Testis (tissue), 2 donors: ENCODE measurements around the gene TTC33.

Source experiments
- CTCF ChIP-seq, 3 experiments: fragments of 450-650 bp in 2 of 3; fragments of 200-600 bp in 1 of 3; sonication (generic) in 1 of 3; IDR thresholded peaks; one replicate each; pipeline ENCODE4 v1.5.1; 2016 to 2019; ENCODE audit warnings: antibody characterized with exemption in 3 of 3, mild to moderate bottlenecking in 2 of 3, moderate library complexity in 1 of 3
- POLR2A ChIP-seq: fragments of 450-650 bp; IDR thresholded peaks from one replicate; pipeline ENCODE4 v1.6.1; 2017; ENCODE audit warnings: antibody characterized with exemption, mild to moderate bottlenecking, moderate library complexity

GRCh38 chr5:40614923-40615585 is 140.7 kb downstream of the TTC33 start:
- TF ChIP-seq POLR2A = no peak
- TF ChIP-seq CTCF (IDR thresholded peaks at IDR 0.05) = no peak
